Measurements from ENCODE around the gene OR10J4. TPM values are rescaled to one million over a fixed set of nuclear protein-coding genes. Genes with fewer than 3 reads are reported as not detected.
"Not testable (repeated sequence)": the region's sequence is repeated elsewhere in the genome, so short reads cannot be mapped to it uniquely, and the experiment has no call there.

The OR10J4 gene
- total and polyA plus RNA-seq, 7 experiments from 2014 or later = not detected

DNA sequence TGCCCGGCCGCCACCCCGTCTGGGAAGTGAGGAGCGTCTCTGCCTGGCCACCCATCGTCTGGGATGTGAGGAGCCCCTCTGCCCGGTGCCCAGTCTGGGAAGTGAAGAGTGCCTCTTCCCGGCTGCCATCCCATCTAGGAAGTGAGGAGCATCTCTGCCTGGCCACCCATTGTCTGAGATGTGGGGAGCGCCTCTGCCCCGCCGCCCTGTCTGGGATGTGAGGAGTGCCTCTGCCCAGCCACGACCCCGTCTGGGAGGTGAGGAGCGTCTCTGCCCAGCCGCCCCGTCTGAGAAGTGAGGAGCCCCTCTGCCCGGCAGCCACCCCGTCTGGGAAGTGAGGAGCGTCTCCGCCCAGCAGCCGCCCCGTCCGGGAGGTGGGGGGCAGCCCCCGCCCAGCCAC, 17.6 kb downstream of the OR10J4 start:
- DNase-seq; H3K4me1 Mint-ChIP-seq; H3K4me3 Mint-ChIP-seq; H3K36me3 ChIP-seq (ENCODE audit: control insufficient read depth in 2 of 3, insufficient read depth in 3 of 3, low read length in 3 of 3); POLR2A ChIA-PET; H3K36me3 Mint-ChIP-seq; H3K4me1 ChIP-seq (ENCODE audit: control insufficient read depth in 2 of 2, insufficient read depth in 2 of 2, low read length in 2 of 2); CTCF ChIA-PET; H3K9me3 ChIP-seq (ENCODE audit: control insufficient read depth in 2 of 3, low read length in 3 of 3); intact Hi-C loops (cut with micrococcal nuclease); ATAC-seq; H3K4me3 ChIP-seq (ENCODE audit: low read length); H3K27ac ChIP-seq (ENCODE audit: low read depth, low read length); H3K27me3 ChIP-seq (ENCODE audit: control insufficient read depth in 2 of 2, insufficient read depth in 2 of 2, low read length in 2 of 2); H3K27ac Mint-ChIP-seq: not testable (repeated sequence)
- H3K27me3 Mint-ChIP-seq = peaks cover 0 to 13% (median 10%) of the 10 kb centered on the region in 5 donors
- H3K9me3 Mint-ChIP-seq = peaks cover 3 to 54% (median 16%) of the 10 kb centered on the region in 11 donors

GRCh38 chr1:159459551-159459950, 27.5 kb downstream of the OR10J4 start:
- no peak overlapping the region for H3K27ac ChIP-seq (ENCODE audit: low read depth, low read length)
- H3K27me3 Mint-ChIP-seq = no peaks in the 10 kb centered on the region
- no peaks in the 10 kb centered on the region for H3K4me1 Mint-ChIP-seq
- H3K9me3 Mint-ChIP-seq = peaks cover 0 to 31% (median 16%) of the 10 kb centered on the region in 11 donors
- POLR2A ChIA-PET = no interaction called here
- intact Hi-C loops (cut with micrococcal nuclease) = no loop called here
- no peak overlapping the region for H3K4me3 ChIP-seq (ENCODE audit: low read length)
- H3K36me3 Mint-ChIP-seq = peaks cover 0 to 6% (median 0%) of the 10 kb centered on the region in 5 donors
- ATAC-seq (no peak), DNase-seq (no peak)
- CTCF ChIA-PET = no interaction called here
- H3K9me3 ChIP-seq (ENCODE audit: control insufficient read depth in 2 of 3, low read length in 3 of 3) = peaks cover 0 to 3% (median 0%) of the 10 kb centered on the region in 3 experiments
- H3K36me3 ChIP-seq (ENCODE audit: control insufficient read depth in 2 of 3, insufficient read depth in 3 of 3, low read length in 3 of 3) = no peaks in the 10 kb centered on the region
- H3K27ac Mint-ChIP-seq = no peak overlapping the region
- no peaks in the 10 kb centered on the region for H3K27me3 ChIP-seq (ENCODE audit: control insufficient read depth in 2 of 2, insufficient read depth in 2 of 2, low read length in 2 of 2)
- H3K4me1 ChIP-seq (ENCODE audit: control insufficient read depth in 2 of 2, insufficient read depth in 2 of 2, low read length in 2 of 2) = no peaks in the 10 kb centered on the region
- H3K4me3 Mint-ChIP-seq = no peak overlapping the region

GRCh38 chr1:159465191-159465603, 33.2 kb downstream of the OR10J4 start:
- Mint-ChIP-seq H3K27me3 (peaks cover 0 to 24% (median 18%) of the 10 kb centered on the region in 5 donors), H3K36me3 (peaks cover 0 to 6% (median 0%) of the 10 kb centered on the region in 5 donors), H3K4me3 (no peak overlapping the region), H3K4me1 (no peaks in the 10 kb centered on the region), H3K9me3 (peaks cover 0 to 27% (median 10%) of the 10 kb centered on the region in 11 donors), H3K27ac (no peak overlapping the region)
- intact Hi-C loops (cut with micrococcal nuclease) = no loop called here
- no peak for ATAC-seq
- ChIA-PET CTCF (no interaction called here), POLR2A (no interaction called here)
- DNase-seq = no peak
- no peaks in the 10 kb centered on the region for H3K4me1 ChIP-seq (ENCODE audit: control insufficient read depth in 2 of 2, insufficient read depth in 2 of 2, low read length in 2 of 2)
- peaks cover 0 to 3% (median 0%) of the 10 kb centered on the region in 3 experiments for H3K9me3 ChIP-seq (ENCODE audit: control insufficient read depth in 2 of 3, low read length in 3 of 3)
- H3K27ac ChIP-seq (ENCODE audit: low read depth, low read length) = no peak overlapping the region
- no peak overlapping the region for H3K4me3 ChIP-seq (ENCODE audit: low read length)
- H3K27me3 ChIP-seq (ENCODE audit: control insufficient read depth in 2 of 2, insufficient read depth in 2 of 2, low read length in 2 of 2) = no peaks in the 10 kb centered on the region
- H3K36me3 ChIP-seq (ENCODE audit: control insufficient read depth in 2 of 3, insufficient read depth in 3 of 3, low read length in 3 of 3) = no peaks in the 10 kb centered on the region

DNA sequence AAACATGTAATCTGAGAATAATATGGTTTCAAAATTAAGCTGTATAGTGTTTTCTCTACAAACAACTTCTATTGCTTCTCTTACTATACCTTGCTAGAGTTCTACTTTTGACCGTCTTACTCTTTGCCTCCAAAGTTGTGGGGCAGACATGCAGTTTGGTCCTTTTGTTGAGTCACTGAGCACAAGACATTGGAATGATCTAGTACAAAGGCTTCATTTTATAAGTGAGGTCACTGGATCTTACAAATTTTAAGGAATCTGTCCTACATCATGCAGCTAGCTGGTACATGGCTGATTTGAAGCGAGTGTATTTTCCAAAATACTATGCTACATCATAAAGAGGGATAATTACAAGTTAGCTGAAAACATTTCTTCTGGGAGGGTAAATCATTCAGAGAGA, 36.3 kb downstream of the OR10J4 start:
- H3K36me3 ChIP-seq (ENCODE audit: control insufficient read depth in 2 of 3, insufficient read depth in 3 of 3, low read length in 3 of 3) = no peaks in the 10 kb centered on the region
- Mint-ChIP-seq H3K36me3 (no peaks in the 10 kb centered on the region), H3K9me3 (peaks cover 0 to 10% (median 0%) of the 10 kb centered on the region in 11 donors), H3K4me3 (no peak overlapping the region), H3K4me1 (no peaks in the 10 kb centered on the region), H3K27ac (no peak overlapping the region), H3K27me3 (peaks cover 0 to 39% (median 31%) of the 10 kb centered on the region in 5 donors)
- ChIA-PET CTCF (no interaction called here), POLR2A (no interaction called here)
- H3K4me3 ChIP-seq (ENCODE audit: low read length) = no peak overlapping the region
- DNase-seq (no peak), ATAC-seq (no peak)
- no peaks in the 10 kb centered on the region for H3K27me3 ChIP-seq (ENCODE audit: control insufficient read depth in 2 of 2, insufficient read depth in 2 of 2, low read length in 2 of 2)
- intact Hi-C loops (cut with micrococcal nuclease) = no loop called here
- no peaks in the 10 kb centered on the region for H3K9me3 ChIP-seq (ENCODE audit: control insufficient read depth in 2 of 3, low read length in 3 of 3)
- no peak overlapping the region for H3K27ac ChIP-seq (ENCODE audit: low read depth, low read length)
- H3K4me1 ChIP-seq (ENCODE audit: control insufficient read depth in 2 of 2, insufficient read depth in 2 of 2, low read length in 2 of 2) = no peaks in the 10 kb centered on the region

DNA sequence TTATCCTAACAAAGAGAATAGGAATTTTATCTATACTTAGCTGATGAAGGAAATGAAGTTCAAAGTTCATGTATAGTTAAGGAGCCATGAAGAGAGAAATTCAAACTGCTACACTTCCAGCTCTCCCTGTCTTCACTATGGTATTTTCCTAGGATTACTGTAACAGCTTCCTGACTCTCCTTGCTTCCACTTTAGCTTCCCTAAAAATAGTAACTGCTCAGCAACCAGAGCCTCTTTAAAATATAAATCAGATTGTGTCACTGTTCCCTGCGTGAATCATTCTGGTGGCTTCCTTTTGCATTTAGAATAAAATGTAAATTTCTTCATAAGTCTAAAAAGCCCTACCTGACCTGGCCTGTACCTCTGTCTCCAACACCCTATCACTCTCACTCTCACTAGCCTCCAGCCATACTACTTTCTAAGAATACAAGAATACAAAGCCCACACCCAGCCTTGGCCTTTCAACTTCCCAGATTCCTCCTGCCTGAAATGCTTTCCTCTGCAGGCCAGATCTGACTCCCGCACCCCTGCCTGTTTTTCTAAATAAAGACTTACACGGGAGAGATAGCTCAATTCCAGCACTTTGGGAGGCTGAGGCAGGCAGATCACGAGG, 38.0 kb downstream of the OR10J4 start:
- POLR2A ChIA-PET = no interaction called here
- no peak overlapping the region for H3K27ac ChIP-seq (ENCODE audit: low read depth, low read length)
- H3K9me3 ChIP-seq (ENCODE audit: control insufficient read depth in 2 of 3, low read length in 3 of 3) = no peaks in the 10 kb centered on the region
- Mint-ChIP-seq H3K27me3 (peaks cover 0 to 41% (median 33%) of the 10 kb centered on the region in 5 donors), H3K4me3 (no peak overlapping the region), H3K27ac (no peak overlapping the region), H3K9me3 (peaks cover 0 to 6% (median 0%) of the 10 kb centered on the region in 11 donors), H3K36me3 (no peaks in the 10 kb centered on the region), H3K4me1 (no peaks in the 10 kb centered on the region)
- DNase-seq (no peak), ATAC-seq (no peak)
- H3K4me1 ChIP-seq (ENCODE audit: control insufficient read depth in 2 of 2, insufficient read depth in 2 of 2, low read length in 2 of 2) = no peaks in the 10 kb centered on the region
- no peak overlapping the region for H3K4me3 ChIP-seq (ENCODE audit: low read length)
- intact Hi-C loops (cut with micrococcal nuclease) = no loop called here
- CTCF ChIA-PET = interaction anchor here (0.6 kb wide), 1 partner anchor 33 kb away, joined by 3 read pairs; no protein-coding TSS in a partner anchor
- no peaks in the 10 kb centered on the region for H3K27me3 ChIP-seq (ENCODE audit: control insufficient read depth in 2 of 2, insufficient read depth in 2 of 2, low read length in 2 of 2)
- no peaks in the 10 kb centered on the region for H3K36me3 ChIP-seq (ENCODE audit: control insufficient read depth in 2 of 3, insufficient read depth in 3 of 3, low read length in 3 of 3)

DNA sequence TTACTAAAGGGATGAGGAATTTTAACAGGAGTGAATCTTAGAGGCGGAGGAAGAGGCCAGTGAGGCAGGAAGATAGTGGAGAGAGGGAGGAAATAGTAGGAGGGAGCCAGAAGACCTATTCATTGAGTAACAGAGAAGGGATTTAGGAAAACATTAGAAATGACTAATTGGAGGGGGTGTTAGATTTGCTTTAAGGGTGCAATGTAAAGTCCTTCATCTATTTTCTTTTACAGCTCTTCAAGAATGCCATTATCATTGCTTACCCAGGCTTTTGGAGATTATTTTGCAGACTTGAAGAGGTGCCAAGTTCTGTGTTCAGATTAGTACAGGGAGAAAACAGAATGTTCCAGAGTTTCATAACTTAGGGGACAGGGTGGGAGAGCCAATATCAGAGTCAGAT, 41.3 kb downstream of the OR10J4 start:
- H3K36me3 ChIP-seq (ENCODE audit: control insufficient read depth in 2 of 3, insufficient read depth in 3 of 3, low read length in 3 of 3) = no peaks in the 10 kb centered on the region
- H3K9me3 ChIP-seq (ENCODE audit: control insufficient read depth in 2 of 3, low read length in 3 of 3) = no peaks in the 10 kb centered on the region
- no peaks in the 10 kb centered on the region for H3K27me3 ChIP-seq (ENCODE audit: control insufficient read depth in 2 of 2, insufficient read depth in 2 of 2, low read length in 2 of 2)
- peaks cover 0 to 27% (median 17%) of the 10 kb centered on the region in 5 donors for H3K27me3 Mint-ChIP-seq
- POLR2A ChIA-PET = no interaction called here
- intact Hi-C loops (cut with micrococcal nuclease) = no loop called here
- H3K36me3 Mint-ChIP-seq = no peaks in the 10 kb centered on the region
- H3K27ac Mint-ChIP-seq = no peak overlapping the region
- no peaks in the 10 kb centered on the region for H3K4me1 Mint-ChIP-seq
- CTCF ChIA-PET = no interaction called here
- peaks cover 0 to 6% (median 0%) of the 10 kb centered on the region in 11 donors for H3K9me3 Mint-ChIP-seq
- no peak for ATAC-seq
- H3K4me3 Mint-ChIP-seq = no peak overlapping the region
- H3K27ac ChIP-seq (ENCODE audit: low read depth, low read length) = no peak overlapping the region
- DNase-seq = no peak
- no peaks in the 10 kb centered on the region for H3K4me1 ChIP-seq (ENCODE audit: control insufficient read depth in 2 of 2, insufficient read depth in 2 of 2, low read length in 2 of 2)
- H3K4me3 ChIP-seq (ENCODE audit: low read length) = no peak overlapping the region

DNA sequence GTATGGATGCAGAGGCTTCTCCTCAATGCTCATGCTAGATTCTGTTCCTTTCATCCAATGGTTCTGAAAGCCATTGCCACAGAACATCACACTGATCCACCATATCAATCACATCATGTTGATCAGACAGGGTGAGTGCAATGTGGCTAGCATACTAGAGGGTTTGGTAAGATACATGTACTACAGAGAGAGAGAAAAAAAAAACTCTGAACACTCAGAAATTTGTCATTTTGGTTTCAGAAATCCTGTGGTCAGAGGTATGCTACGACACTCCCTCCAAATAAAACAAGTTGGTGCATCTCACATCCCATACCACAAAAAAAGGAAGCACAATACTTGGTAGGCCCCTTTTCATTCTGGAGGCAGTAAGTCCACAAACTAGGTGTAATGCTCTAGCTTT, 42.9 kb downstream of the OR10J4 start:
- no peak for DNase-seq
- no peak overlapping the region for H3K4me3 Mint-ChIP-seq

More for the DNA sequence above, 42.9 kb downstream of the OR10J4 start:
- ATAC-seq = no peak
- H3K4me1 ChIP-seq (ENCODE audit: control insufficient read depth in 2 of 2, insufficient read depth in 2 of 2, low read length in 2 of 2) = no peaks in the 10 kb centered on the region
- POLR2A ChIA-PET = no interaction called here
- no peaks in the 10 kb centered on the region for H3K36me3 Mint-ChIP-seq
- H3K27me3 ChIP-seq (ENCODE audit: control insufficient read depth in 2 of 2, insufficient read depth in 2 of 2, low read length in 2 of 2) = no peaks in the 10 kb centered on the region
- H3K4me1 Mint-ChIP-seq = no peaks in the 10 kb centered on the region
- CTCF ChIA-PET = no interaction called here
- H3K27ac ChIP-seq (ENCODE audit: low read depth, low read length) = no peak overlapping the region
- no peaks in the 10 kb centered on the region for H3K36me3 ChIP-seq (ENCODE audit: control insufficient read depth in 2 of 3, insufficient read depth in 3 of 3, low read length in 3 of 3)
- H3K4me3 ChIP-seq (ENCODE audit: low read length) = no peak overlapping the region
- H3K9me3 Mint-ChIP-seq = peaks cover 0 to 6% (median 0%) of the 10 kb centered on the region in 11 donors
- H3K27ac Mint-ChIP-seq = no peak overlapping the region
- H3K9me3 ChIP-seq (ENCODE audit: control insufficient read depth in 2 of 3, low read length in 3 of 3) = no peaks in the 10 kb centered on the region
- intact Hi-C loops (cut with micrococcal nuclease) = no loop called here
- peaks cover 0 to 30% (median 12%) of the 10 kb centered on the region in 5 donors for H3K27me3 Mint-ChIP-seq
